Panc1 (cell line): ENCODE measurements around the gene ETFRF1. TPM values are rescaled to one million over a fixed set of nuclear protein-coding genes. Genes with fewer than 3 reads are reported as not detected.

ENCODE experiments used
- ATAC-seq: fragments of 200-7000 bp; cut with Tn5 transposase; 2 replicates; pipeline ENCODE4 v1.9.1; 2020; ENCODE audit warnings: mild to moderate bottlenecking, moderate library complexity
- BruUV-seq: library from RNA; stranded (reverse); fragments of 400-500 nt; replicated peaks from 2 replicates; lab custom pipeline; 2021; lab: Mats Ljungman, UMichigan
- CTCF ChIA-PET: fragments of 300-600 bp; sonication (Branson Sonifier 250); formaldehyde crosslinking; loops from one replicate; lab custom pipeline; 2022; ENCODE audit warnings: antibody characterized with exemption; lab: Charles Lee
- POLR2A ChIA-PET: fragments of 300-600 bp; sonication (Branson Sonifier 250); formaldehyde crosslinking; loops from one replicate; lab custom pipeline; 2022; ENCODE audit warnings: antibody characterized with exemption; lab: Charles Lee
- DNase-seq: peaks from one replicate; pipeline ENCODE4 v3.0.0-alpha.2; 2010; ENCODE audit warnings: low read depth, low spot score
- H3K27ac ChIP-seq: 2 replicates; pipeline ENCODE4 v1.5.1; 2011; ENCODE audit warnings: mild to moderate bottlenecking, low read length, inconsistent platforms
- H3K27me3 ChIP-seq: fragments of 200-500 bp; sonication (Bioruptor generic); 2 replicates; pipeline ENCODE4 v1.6.0; 2014; ENCODE audit warnings: low read length, inconsistent platforms; ENCODE audit not compliant: control insufficient read depth, insufficient read depth
- H3K36me3 ChIP-seq: fragments of 200-500 bp; sonication (Bioruptor generic); 2 replicates; pipeline ENCODE4 v1.5.1; 2014; ENCODE audit warnings: inconsistent platforms, mild to moderate bottlenecking, low read length, moderate library complexity; ENCODE audit not compliant: control insufficient read depth, insufficient read depth
- H3K4me1 ChIP-seq: 2 replicates; pipeline ENCODE4 v1.5.1; 2011; ENCODE audit warnings: inconsistent platforms, mild to moderate bottlenecking, low read length, moderate library complexity; ENCODE audit not compliant: control insufficient read depth, insufficient read depth
- H3K4me3 ChIP-seq, 2 experiments: 2 replicates each; pipeline ENCODE4 v1.5.1; 2011 to 2012; ENCODE audit warnings: low read depth in 2 of 2, low read length in 2 of 2, mild to moderate bottlenecking in 2 of 2, inconsistent platforms in 1 of 2, moderate library complexity in 1 of 2
- H3K9me3 ChIP-seq: fragments of 200-500 bp; sonication (Bioruptor generic); 2 replicates; pipeline ENCODE4 v1.5.1; 2014; ENCODE audit warnings: low read depth, mild to moderate bottlenecking, inconsistent platforms, low read length, moderate library complexity; ENCODE audit not compliant: control insufficient read depth, insufficient read depth
- POLR2AphosphoS5 ChIP-seq: IDR thresholded peaks from 2 replicates; pipeline ENCODE4 v1.6.1; 2012; ENCODE audit warnings: mild to moderate bottlenecking, low read depth, low read length, moderate library complexity
- REST ChIP-seq, 2 experiments: IDR thresholded peaks; 2 replicates each; pipeline ENCODE4 v1.6.1; 2011 to 2012; ENCODE audit warnings: low read depth in 2 of 2, control low read depth in 1 of 2, low read length in 1 of 2, mild to moderate bottlenecking in 1 of 2, moderate library complexity in 1 of 2; ENCODE audit not compliant: insufficient read depth in 1 of 2
- SIN3A ChIP-seq: IDR thresholded peaks from 2 replicates; pipeline ENCODE4 v1.6.1; 2012; ENCODE audit warnings: low read depth, mild to moderate bottlenecking, low read length, moderate library complexity, borderline replicate concordance; ENCODE audit not compliant: insufficient read depth
- TCF7L2 ChIP-seq: IDR thresholded peaks from 2 replicates; pipeline ENCODE4 v1.6.1; 2011; ENCODE audit warnings: mild to moderate bottlenecking, low read depth, low read length, inconsistent platforms
- in situ Hi-C: cut with HindIII; loops from 2 replicates; pipeline ENCODE4 v1.10.0; 2016; ENCODE audit warnings: low sequenced_read_pairs, low pct_unique_long_range_greater_than_20kb
- intact Hi-C: fragments of 100-400 bp; cut with micrococcal nuclease; formaldehyde crosslinking; loops from one replicate; pipeline ENCODE4 v1.10.0; 2022; ENCODE audit not compliant: unreplicated experiment
- total RNA-seq: library from RNA; stranded (reverse); gene quantifications from one replicate; pipeline ENCODE4 v1.2.1, GENCODE V29; 2021; ENCODE audit not compliant: unreplicated experiment
- TF ChIP-seq, protein P1 (sequence below): fragments of 450-650 bp; IDR thresholded peaks from 2 replicates; pipeline ENCODE4 v1.5.1; 2017; ENCODE audit warnings: mild to moderate bottlenecking

ETFRF1 gene
- total RNA-seq, 1 experiment from 2014 or later = 12.6 TPM

GRCh38 chr12:25252946-25253345 is 57.9 kb downstream of the ETFRF1 start:
- ATAC-seq = no peak

DNA sequence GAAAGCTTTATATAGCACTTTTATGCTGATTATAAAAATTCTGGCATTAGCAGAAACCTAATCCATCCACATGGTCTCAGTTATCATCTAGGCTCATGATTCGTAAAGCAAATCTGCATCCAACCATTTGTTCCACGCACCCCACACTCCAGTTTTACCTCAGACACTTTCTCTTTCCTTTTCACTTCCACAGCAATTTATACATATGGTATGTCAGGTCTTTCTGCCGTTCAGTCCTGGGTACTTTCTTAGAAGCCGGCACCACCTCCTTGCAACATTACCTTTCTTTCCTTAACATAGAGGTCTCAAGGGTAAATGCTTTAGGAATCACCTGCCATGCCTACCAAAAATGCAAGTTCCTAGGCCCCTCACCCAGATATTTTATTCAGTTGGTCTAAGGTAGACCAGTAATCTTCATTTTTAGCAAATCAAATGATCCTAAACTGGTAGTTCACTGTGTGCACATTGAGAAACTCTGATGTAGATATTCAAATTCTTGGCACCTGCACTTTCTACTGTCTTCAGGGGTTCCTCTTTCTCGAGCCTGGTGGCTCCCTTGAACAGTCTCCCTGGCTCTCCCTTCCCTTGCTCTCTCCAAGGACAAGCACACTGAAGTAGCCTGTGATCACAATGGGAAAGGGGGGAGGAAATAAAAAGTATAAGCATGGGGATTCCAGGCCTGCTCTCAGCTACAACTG is 58.5 kb downstream of the ETFRF1 start:
- DNase-seq (no peak), ATAC-seq (no peak)
- peaks cover 6% of the 10 kb centered on the region; the same call in 1 of the 2 replicates for H3K27me3 ChIP-seq
- H3K9me3 ChIP-seq = no peaks in the 10 kb centered on the region
- H3K4me3 ChIP-seq = no peak overlapping the region
- no peak overlapping the region for H3K27ac ChIP-seq
- ChIA-PET CTCF (no interaction called here), POLR2A (interaction anchor here (0.6 kb wide), 1 partner anchor 148 kb away, joined by 3 read pairs; no protein-coding TSS in a partner anchor)
- H3K4me1 ChIP-seq = peaks cover 9% of the 10 kb centered on the region
- in situ Hi-C loops = no loop called here
- H3K36me3 ChIP-seq = peaks cover 2% of the 10 kb centered on the region; the same call in 1 of the 2 replicates
- BruUV-seq = no TSS peak
- TF ChIP-seq TCF7L2 = no peak
- TF ChIP-seq SIN3A = no peak
- no peak for TF ChIP-seq POLR2AphosphoS5
- TF ChIP-seq, protein P1, sequence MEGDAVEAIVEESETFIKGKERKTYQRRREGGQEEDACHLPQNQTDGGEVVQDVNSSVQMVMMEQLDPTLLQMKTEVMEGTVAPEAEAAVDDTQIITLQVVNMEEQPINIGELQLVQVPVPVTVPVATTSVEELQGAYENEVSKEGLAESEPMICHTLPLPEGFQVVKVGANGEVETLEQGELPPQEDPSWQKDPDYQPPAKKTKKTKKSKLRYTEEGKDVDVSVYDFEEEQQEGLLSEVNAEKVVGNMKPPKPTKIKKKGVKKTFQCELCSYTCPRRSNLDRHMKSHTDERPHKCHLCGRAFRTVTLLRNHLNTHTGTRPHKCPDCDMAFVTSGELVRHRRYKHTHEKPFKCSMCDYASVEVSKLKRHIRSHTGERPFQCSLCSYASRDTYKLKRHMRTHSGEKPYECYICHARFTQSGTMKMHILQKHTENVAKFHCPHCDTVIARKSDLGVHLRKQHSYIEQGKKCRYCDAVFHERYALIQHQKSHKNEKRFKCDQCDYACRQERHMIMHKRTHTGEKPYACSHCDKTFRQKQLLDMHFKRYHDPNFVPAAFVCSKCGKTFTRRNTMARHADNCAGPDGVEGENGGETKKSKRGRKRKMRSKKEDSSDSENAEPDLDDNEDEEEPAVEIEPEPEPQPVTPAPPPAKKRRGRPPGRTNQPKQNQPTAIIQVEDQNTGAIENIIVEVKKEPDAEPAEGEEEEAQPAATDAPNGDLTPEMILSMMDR = no peak
- TF ChIP-seq REST (IDR thresholded peaks at IDR 0.05; ENCODE audit: insufficient read depth in 1 of 2, low read depth in 2 of 2, low read length in 1 of 2) = no peak
- intact Hi-C loops = no loop called here

More at GRCh38 chr12:25252946-25253345, 57.9 kb downstream of the ETFRF1 start:
- Histone ChIP-seq H3K27ac (no peak overlapping the region), H3K9me3 (no peaks in the 10 kb centered on the region), H3K27me3 (peaks cover 6% of the 10 kb centered on the region; the same call in 1 of the 2 replicates), H3K4me1 (peaks cover 9% of the 10 kb centered on the region), H3K4me3 (no peak overlapping the region), H3K36me3 (peaks cover 2% of the 10 kb centered on the region; the same call in 1 of the 2 replicates)
- intact Hi-C loops = no loop called here
- DNase-seq = no peak
- no TSS peak for BruUV-seq
- in situ Hi-C loops = no loop called here
- TF ChIP-seq REST (IDR thresholded peaks at IDR 0.05; ENCODE audit: insufficient read depth in 1 of 2, low read depth in 2 of 2, low read length in 1 of 2) (no peak), POLR2AphosphoS5 (no peak), TCF7L2 (no peak), SIN3A (no peak)
- TF ChIP-seq, protein P1 = no peak
- ChIA-PET CTCF (no interaction called here), POLR2A (interaction anchor here (0.6 kb wide), 1 partner anchor 147 kb away, joined by 3 read pairs; no protein-coding TSS in a partner anchor)
